A204.1 (cell line): Measurements from ENCODE around the gene KNG1.
"Not testable (repeated sequence)": the region's sequence is repeated elsewhere in the genome, so short reads cannot be mapped to it uniquely, and the experiment has no call there.

Experiments used
- FAIRE-seq: peaks from 2 replicates; lab custom pipeline; 2012; peaks lifted over from hg19 to GRCh38; lab: Jason Lieb, UNC

The KNG1 gene

GRCh38 chr3:186717039-186717457 lies at the start of gene KNG1:
TSS of gene KNG1 (plus strand) at chr3:186717359. CDS start at chr3:186717543, 184 bp downstream.
- FAIRE-seq = no peak

- no peak for FAIRE-seq
Observed at GRCh38 chr3:186668426-186668825, 48.7 kb upstream of the KNG1 start.

- no peak for FAIRE-seq
Observed at GRCh38 chr3:186669378-186670084, 47.6 kb upstream of the KNG1 start.

GRCh38 chr3:186670155-186670554 lies 47.0 kb upstream of the KNG1 start:
- FAIRE-seq = no peak

DNA sequence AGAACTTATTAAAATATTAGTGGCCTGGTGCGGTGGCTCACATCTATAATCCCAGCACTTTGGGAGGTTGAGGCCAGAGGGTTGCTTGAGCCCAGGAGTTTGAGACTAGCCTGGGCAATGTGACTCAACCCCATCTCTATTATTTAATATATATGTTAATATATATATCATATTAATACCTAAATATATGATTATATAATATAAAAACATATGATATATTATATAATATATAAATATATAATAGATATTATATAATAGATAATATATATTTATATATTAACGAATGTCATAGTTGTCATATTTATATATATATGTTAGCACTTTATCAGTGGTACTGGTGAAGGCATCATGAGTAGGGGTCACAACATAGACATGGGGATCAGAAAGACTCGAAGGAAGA lies 46.1 kb upstream of the KNG1 start:
- FAIRE-seq = peak; percentile 71

- no peak for FAIRE-seq
Observed at GRCh38 chr3:186678604-186679003, 38.6 kb upstream of the KNG1 start.

DNA sequence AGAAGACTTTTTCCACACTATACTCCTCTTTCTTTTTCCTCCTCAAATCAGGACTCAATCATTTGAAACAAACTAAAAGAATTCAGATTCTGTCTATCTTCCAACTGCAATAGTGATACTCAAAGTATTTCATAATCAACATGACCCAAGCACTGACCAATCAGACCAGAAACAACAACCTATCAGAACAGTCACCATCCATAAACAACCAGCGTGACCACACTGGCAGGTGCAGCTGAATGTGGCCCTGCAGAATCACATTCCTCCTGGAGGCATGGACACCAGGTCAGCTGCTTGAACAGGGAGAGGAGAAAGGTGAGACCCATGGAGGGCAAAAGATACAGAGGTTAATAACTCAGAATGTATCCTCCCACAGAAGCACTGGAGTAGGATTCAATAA lies 38.0 kb upstream of the KNG1 start:
- FAIRE-seq = no peak

GRCh38 chr3:186680869-186681268 lies 36.3 kb upstream of the KNG1 start:
- FAIRE-seq = no peak

GRCh38 chr3:186682812-186683211 lies 34.3 kb upstream of the KNG1 start:
- no peak for FAIRE-seq

GRCh38 chr3:186683979-186684378 lies 33.2 kb upstream of the KNG1 start:
- no peak for FAIRE-seq

DNA sequence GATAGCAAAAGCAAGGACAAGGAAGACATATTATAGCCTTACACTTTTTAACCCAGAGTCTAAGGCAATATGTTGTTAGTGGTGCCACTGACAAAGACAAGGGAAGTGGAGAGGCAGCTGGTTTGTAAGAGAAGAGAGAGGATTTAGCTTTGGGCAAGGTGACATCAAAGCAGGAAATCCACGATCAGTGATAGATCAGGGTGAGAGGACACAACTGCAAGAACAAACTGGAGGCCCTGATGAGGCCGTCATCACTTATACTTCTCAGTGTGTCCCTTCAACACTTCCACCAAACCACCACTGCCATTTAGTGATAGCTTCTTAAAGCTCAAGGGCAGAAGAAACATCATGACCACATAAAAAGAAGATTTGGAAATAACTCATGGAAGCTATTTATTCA lies 30.7 kb upstream of the KNG1 start:
- FAIRE-seq = not testable (repeated sequence)

DNA sequence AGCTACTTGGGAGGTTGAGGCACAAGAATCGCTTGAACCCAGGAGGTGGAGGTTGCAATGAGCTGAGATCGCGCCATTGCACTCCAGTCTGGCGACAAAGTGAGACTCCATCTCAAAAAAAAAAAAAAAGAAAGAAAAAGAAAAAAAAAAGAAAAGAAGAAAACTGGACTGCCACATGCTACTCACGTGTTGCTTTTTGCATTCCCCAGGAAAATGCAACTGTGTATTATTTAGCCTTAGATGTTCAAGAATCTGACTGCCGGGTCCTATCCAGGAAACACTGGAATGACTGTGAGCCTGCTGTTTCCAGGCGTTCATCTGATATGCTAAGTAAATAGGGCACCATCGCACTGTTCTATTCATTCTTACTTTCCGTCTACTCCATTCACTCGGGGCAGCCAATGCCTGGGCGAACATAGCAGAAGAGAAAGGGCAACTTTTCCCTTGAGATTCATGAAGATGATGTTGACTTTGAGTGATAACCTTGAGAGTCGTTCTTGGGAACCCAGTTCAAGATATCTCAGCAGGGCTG lies 30.0 kb upstream of the KNG1 start:
- FAIRE-seq = no peak

GRCh38 chr3:186690304-186690703 lies 26.9 kb upstream of the KNG1 start:
- not testable (repeated sequence) for FAIRE-seq

DNA sequence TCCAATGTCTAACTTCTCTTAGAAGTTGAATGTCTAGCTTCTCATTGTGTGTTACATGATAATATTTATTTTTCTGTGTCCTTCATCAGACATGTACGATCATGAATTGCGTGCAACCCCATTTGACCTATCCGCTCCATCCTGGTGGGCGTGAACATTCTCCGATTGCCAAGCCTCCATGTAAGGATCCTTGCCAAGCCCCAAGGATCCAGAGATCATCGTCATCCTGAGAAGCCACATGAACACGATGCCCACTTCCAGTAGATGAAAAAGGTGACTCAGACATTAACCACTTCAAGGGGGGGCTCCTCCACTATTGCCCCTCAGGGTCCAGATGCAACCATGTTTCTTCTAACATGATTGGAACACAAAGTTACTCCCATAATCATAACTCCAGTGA lies 25.5 kb upstream of the KNG1 start:
- no peak for FAIRE-seq

DNA sequence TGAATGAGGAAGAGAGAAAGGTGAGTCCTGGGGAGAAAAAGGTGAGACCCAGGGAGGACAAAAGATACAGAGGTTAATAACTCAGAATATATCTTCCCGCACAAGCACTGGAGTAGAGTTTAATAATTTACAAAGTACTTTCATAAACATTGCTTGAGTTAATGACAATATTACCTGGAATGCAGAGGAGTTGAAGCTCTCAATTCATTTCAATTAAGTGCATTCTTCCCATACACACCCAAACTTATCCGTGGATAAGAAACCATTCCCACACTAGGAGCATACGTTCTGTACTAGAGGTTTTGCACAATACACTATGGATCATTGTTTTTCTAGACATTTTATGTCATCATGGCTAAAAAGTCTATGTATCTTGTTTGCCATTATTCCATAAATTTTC lies 23.3 kb upstream of the KNG1 start:
- no peak for FAIRE-seq

GRCh38 chr3:186694288-186695032 lies 22.7 kb upstream of the KNG1 start:
- FAIRE-seq = no peak

DNA sequence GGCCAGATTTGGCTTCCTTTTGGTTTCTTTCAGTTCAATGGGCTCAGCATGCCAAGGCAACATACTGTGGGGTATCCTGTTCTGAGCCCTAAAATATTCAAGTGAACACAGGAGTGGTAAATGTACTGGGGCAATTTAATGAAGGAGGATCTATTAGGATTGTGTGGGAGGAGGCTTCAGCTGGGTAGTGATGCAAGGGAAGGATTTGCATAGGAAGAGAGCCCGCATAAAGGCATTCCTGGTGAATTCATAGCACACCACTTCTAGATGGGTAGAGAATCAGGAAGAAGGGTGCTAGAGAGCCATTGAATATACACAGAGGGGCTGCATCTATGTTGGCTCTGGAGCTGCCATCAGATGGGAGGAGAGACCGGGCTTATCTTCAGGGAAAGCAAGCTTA lies 20.6 kb upstream of the KNG1 start:
- FAIRE-seq = no peak

DNA sequence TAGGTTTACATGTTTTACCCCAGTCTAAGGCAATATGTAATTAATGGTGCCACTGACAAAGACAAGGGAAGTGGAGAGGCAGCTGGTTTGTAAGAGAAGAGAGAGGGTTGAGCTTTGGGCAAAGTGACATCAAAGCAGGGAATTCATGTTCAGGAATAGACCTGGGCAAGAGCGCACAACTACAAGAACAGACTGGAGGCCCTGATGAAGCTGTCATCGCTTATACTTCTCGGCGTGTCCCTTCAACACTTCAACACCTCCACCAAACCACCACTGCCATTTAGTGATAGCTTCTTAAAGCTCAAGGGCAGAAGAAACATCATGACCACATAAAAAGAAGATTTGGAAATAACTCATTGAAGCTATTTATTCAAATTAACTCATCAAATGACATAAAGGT lies 19.6 kb upstream of the KNG1 start:
- no peak for FAIRE-seq

- FAIRE-seq = no peak
Observed at GRCh38 chr3:186700267-186700666, 16.9 kb upstream of the KNG1 start.

GRCh38 chr3:186702451-186702850 lies 14.7 kb upstream of the KNG1 start:
- not testable (repeated sequence) for FAIRE-seq

- no peak for FAIRE-seq
Observed at GRCh38 chr3:186705882-186706780, 11.0 kb upstream of the KNG1 start.

DNA sequence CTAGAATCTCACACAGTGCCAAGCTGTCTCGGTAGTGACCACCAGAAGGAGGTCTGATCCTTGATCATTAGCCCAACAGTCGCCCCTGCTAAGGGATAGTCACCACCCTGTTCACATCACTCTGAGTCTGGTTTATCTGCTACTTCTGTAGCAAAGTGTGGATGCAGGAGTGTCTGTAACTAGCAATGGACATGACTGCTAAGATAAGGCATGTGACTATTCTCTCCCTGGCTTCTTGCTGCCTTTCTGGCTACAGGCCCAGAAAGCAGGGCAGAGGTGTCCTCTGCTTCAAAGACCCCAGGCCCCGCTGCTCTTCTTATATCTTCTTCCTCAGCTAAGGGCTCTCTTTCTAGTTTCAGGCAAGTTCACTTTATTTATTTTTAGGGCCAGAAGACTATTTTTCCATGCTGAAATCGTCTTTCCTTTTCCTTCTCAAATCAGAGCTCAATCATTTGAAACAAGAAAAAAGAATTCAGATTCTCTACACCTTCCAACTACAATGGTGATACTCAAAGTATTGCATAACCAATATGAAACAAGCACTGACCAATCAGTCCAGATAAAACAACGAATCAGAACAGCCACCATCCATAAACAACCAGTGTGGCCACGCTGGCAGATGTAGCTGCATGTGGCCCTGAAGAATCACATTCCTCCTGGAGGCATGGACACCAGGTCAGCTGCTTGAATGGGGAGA lies 8.0 kb upstream of the KNG1 start:
- FAIRE-seq = no peak
